ENCODE data around the gene TBXAS1. TPM values are rescaled to one million over a fixed set of nuclear protein-coding genes. Genes with fewer than 3 reads are reported as not detected.

TBXAS1 gene
- total RNA-seq, 1 experiment from 2014 or later, result 2.3 TPM

DNA sequence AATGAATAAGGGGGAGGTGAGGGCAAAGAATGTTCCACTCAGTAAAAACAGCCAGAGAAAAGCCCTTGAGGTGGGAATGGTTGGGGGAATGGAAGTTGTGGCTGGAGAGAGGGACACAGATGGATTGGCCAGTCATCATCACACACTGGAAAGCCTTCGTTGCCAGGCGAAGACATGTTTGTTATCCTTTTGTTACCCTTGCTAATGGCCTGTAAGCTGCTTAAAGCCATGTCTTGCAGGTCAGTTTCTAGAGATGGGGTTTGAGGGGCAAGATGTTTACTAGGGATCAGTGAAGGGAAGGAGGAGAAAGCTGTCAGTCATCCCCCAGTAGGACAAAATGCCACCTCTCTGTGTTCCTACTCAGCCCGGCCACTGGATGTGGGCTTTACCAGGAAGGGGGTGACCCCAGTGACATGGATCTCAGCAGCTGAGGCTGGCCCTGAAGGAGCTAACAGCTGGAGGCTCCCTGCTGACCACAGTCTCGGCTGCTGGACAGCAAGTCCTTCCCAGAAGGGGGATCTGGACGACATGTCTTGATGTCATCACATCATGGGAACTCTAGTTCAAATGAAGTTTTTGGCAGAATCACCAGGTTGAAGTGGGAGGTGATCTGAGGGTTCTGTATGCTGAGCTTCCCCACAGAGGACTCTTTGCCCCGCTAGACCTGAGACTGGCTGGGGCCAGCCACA lies 66.2 kb downstream of the TBXAS1 start:
- CTCF ChIA-PET, result no interaction called here

DNA sequence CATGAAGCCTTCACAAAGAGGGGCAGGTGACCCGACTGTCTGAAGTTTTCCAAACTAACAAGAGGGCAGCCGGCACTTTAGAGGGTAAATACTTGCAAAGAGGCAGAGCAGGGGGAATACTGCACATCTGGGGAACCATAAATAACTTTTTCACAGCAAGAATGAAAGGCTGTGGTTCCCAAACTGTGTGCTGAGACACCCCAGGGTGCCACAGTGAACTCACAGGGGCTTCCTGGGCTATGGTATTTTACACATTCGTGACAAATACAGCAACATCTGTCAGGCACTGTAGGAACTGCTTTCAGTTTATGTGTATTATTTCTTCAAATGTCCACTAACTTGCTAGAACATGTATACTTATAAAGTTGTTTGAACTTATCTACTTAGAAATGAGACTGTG lies 67.2 kb downstream of the TBXAS1 start:
- DNase-seq (ENCODE audit: low spot score) (no peak), ATAC-seq (no peak)
- no peaks in the 10 kb centered on the region for H3K27me3 Mint-ChIP-seq (ENCODE audit: low read depth)
- ChIA-PET POLR2A (no interaction called here), CTCF (no interaction called here)
- TF ChIP-seq NR1H2 (CRISPR knock-in tag; IDR thresholded peaks at IDR 0.05), result no peak
- no peak for TF ChIP-seq ETV6 (CRISPR knock-in tag; IDR thresholded peaks at IDR 0.05)
- TF ChIP-seq MYBL2 (CRISPR knock-in tag; IDR thresholded peaks at IDR 0.05), result no peak
- no peak for TF ChIP-seq GABPB1 (CRISPR knock-in tag; IDR thresholded peaks at IDR 0.05)
- TF ChIP-seq, protein P1, sequence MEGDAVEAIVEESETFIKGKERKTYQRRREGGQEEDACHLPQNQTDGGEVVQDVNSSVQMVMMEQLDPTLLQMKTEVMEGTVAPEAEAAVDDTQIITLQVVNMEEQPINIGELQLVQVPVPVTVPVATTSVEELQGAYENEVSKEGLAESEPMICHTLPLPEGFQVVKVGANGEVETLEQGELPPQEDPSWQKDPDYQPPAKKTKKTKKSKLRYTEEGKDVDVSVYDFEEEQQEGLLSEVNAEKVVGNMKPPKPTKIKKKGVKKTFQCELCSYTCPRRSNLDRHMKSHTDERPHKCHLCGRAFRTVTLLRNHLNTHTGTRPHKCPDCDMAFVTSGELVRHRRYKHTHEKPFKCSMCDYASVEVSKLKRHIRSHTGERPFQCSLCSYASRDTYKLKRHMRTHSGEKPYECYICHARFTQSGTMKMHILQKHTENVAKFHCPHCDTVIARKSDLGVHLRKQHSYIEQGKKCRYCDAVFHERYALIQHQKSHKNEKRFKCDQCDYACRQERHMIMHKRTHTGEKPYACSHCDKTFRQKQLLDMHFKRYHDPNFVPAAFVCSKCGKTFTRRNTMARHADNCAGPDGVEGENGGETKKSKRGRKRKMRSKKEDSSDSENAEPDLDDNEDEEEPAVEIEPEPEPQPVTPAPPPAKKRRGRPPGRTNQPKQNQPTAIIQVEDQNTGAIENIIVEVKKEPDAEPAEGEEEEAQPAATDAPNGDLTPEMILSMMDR (IDR thresholded peaks at IDR 0.05), result no peak
- TF ChIP-seq FOXP1 (CRISPR knock-in tag; IDR thresholded peaks at IDR 0.05; ENCODE audit: borderline replicate concordance), result no peak
- TF ChIP-seq ZNF219 (CRISPR knock-in tag; IDR thresholded peaks at IDR 0.05; ENCODE audit: borderline replicate concordance), result no peak
- no peak for TF ChIP-seq TP53 (CRISPR knock-in tag; IDR thresholded peaks at IDR 0.05)
- no peak for TF ChIP-seq IRF2 (CRISPR knock-in tag; IDR thresholded peaks at IDR 0.05; ENCODE audit: borderline replicate concordance, low read depth)
- TF ChIP-seq, protein P2, sequence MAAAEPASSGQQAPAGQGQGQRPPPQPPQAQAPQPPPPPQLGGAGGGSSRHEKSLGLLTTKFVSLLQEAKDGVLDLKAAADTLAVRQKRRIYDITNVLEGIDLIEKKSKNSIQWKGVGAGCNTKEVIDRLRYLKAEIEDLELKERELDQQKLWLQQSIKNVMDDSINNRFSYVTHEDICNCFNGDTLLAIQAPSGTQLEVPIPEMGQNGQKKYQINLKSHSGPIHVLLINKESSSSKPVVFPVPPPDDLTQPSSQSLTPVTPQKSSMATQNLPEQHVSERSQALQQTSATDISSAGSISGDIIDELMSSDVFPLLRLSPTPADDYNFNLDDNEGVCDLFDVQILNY (CRISPR knock-in tag; IDR thresholded peaks at IDR 0.05), result no peak
- TF ChIP-seq ZNF512 (CRISPR knock-in tag; IDR thresholded peaks at IDR 0.05; ENCODE audit: borderline replicate concordance), result no peak
- TF ChIP-seq, protein P3, sequence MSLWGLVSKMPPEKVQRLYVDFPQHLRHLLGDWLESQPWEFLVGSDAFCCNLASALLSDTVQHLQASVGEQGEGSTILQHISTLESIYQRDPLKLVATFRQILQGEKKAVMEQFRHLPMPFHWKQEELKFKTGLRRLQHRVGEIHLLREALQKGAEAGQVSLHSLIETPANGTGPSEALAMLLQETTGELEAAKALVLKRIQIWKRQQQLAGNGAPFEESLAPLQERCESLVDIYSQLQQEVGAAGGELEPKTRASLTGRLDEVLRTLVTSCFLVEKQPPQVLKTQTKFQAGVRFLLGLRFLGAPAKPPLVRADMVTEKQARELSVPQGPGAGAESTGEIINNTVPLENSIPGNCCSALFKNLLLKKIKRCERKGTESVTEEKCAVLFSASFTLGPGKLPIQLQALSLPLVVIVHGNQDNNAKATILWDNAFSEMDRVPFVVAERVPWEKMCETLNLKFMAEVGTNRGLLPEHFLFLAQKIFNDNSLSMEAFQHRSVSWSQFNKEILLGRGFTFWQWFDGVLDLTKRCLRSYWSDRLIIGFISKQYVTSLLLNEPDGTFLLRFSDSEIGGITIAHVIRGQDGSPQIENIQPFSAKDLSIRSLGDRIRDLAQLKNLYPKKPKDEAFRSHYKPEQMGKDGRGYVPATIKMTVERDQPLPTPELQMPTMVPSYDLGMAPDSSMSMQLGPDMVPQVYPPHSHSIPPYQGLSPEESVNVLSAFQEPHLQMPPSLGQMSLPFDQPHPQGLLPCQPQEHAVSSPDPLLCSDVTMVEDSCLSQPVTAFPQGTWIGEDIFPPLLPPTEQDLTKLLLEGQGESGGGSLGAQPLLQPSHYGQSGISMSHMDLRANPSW (CRISPR knock-in tag; conservative IDR thresholded peaks at IDR 0.05; ENCODE audit: low read depth), result no peak
- no peak overlapping the region for H3K4me3 Mint-ChIP-seq
- no peak overlapping the region for H3K27ac Mint-ChIP-seq
- H3K4me1 Mint-ChIP-seq, result no peaks in the 10 kb centered on the region
- H3K9me3 Mint-ChIP-seq, result no peaks in the 10 kb centered on the region
- no peaks in the 10 kb centered on the region for H3K36me3 Mint-ChIP-seq

More for the DNA sequence above, 66.2 kb downstream of the TBXAS1 start:
- no peak for DNase-seq (ENCODE audit: low spot score)
- Mint-ChIP-seq H3K4me1 (no peaks in the 10 kb centered on the region), H3K27me3 (ENCODE audit: low read depth) (no peaks in the 10 kb centered on the region), H3K4me3 (no peak overlapping the region), H3K36me3 (no peaks in the 10 kb centered on the region), H3K9me3 (no peaks in the 10 kb centered on the region), H3K27ac (no peak overlapping the region)
- POLR2A ChIA-PET, result no interaction called here
- TF ChIP-seq, protein P4, sequence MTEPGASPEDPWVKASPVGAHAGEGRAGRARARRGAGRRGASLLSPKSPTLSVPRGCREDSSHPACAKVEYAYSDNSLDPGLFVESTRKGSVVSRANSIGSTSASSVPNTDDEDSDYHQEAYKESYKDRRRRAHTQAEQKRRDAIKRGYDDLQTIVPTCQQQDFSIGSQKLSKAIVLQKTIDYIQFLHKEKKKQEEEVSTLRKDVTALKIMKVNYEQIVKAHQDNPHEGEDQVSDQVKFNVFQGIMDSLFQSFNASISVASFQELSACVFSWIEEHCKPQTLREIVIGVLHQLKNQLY (CRISPR knock-in tag; IDR thresholded peaks at IDR 0.05), result no peak
- TF ChIP-seq RORB (CRISPR knock-in tag; IDR thresholded peaks at IDR 0.05), result no peak
- TF ChIP-seq PRRX2 (CRISPR knock-in tag; IDR thresholded peaks at IDR 0.05), result no peak
- no peak for TF ChIP-seq SMAD4 (CRISPR knock-in tag; IDR thresholded peaks at IDR 0.05)
- TF ChIP-seq USF1 (CRISPR knock-in tag; IDR thresholded peaks at IDR 0.05), result no peak
- TF ChIP-seq ATF2 (CRISPR knock-in tag; IDR thresholded peaks at IDR 0.05; ENCODE audit: borderline replicate concordance, low read depth), result no peak
- TF ChIP-seq HMGA2 (CRISPR knock-in tag; IDR thresholded peaks at IDR 0.05), result no peak
- ATAC-seq, result no peak

All from WTC11 (cell line).